ENCODE measurements around the gene CMIP. TPM values are rescaled to one million over a fixed set of nuclear protein-coding genes. Genes with fewer than 3 reads are reported as not detected.

CMIP gene
- total RNA-seq, 4 donors from 2014 or later, result 40.0 to 69.6 (median 47.0) TPM

- no peaks in the 10 kb centered on the region for H3K27me3 ChIP-seq
- in situ Hi-C loops (cut with MboI; ENCODE audit: low pct_ligation_motif_present in 1 of 4, low pct_unique_long_range_greater_than_20kb in 1 of 4, low sequenced_read_pairs in 3 of 4), result no loop called here
- TF ChIP-seq POLR2AphosphoS5 (IDR thresholded peaks at IDR 0.05) (no peak), CTCF (IDR thresholded peaks at IDR 0.05) (no peak), EP300 (IDR thresholded peaks at IDR 0.05; ENCODE audit: low read depth) (no peak), POLR2A (IDR thresholded peaks at IDR 0.05) (no peak)
- H3K9me3 ChIP-seq, result no peaks in the 10 kb centered on the region
- no peak overlapping the region for H3K4me3 ChIP-seq
- WGBS, 2 donors (ENCODE audit: low coverage in 1 of 2), result 91% methylated on average over 12 of the region's 14 CpGs; no CpG with 5 or more reads in 1 of the 2 donors
- no peak overlapping the region for H3K27ac ChIP-seq
- intact Hi-C loops (cut with DNase I; ENCODE audit: low total_unique reads), result no loop called here
- DNase-seq, result no peak
- peaks cover 0 to 17% (median 5%) of the 10 kb centered on the region in 4 donors for H3K36me3 ChIP-seq
- H3K4me1 ChIP-seq, result no peaks in the 10 kb centered on the region
These were observed 227.4 kb downstream of the CMIP start for GRCh38 chr16:81671738-81672597.

GRCh38 chr16:81673432-81673831 lies 228.8 kb downstream of the CMIP start:
- H3K27ac ChIP-seq, result no peak overlapping the region
- TF ChIP-seq CTCF (IDR thresholded peaks at IDR 0.05), result no peak
- no peak for TF ChIP-seq POLR2AphosphoS5 (IDR thresholded peaks at IDR 0.05)
- TF ChIP-seq EP300 (IDR thresholded peaks at IDR 0.05; ENCODE audit: low read depth), result no peak
- no peak for TF ChIP-seq POLR2A (IDR thresholded peaks at IDR 0.05)
- no peaks in the 10 kb centered on the region for H3K4me1 ChIP-seq
- H3K27me3 ChIP-seq, result no peaks in the 10 kb centered on the region
- intact Hi-C loops (cut with DNase I; ENCODE audit: low total_unique reads) (no loop called here), in situ Hi-C loops (cut with MboI; ENCODE audit: low pct_ligation_motif_present in 1 of 4, low pct_unique_long_range_greater_than_20kb in 1 of 4, low sequenced_read_pairs in 3 of 4) (no loop called here)
- H3K9me3 ChIP-seq, result no peaks in the 10 kb centered on the region
- peaks cover 0 to 17% (median 5%) of the 10 kb centered on the region in 4 donors for H3K36me3 ChIP-seq
- no peak overlapping the region for H3K4me3 ChIP-seq
- DNase-seq, result no peak
- 92 to 100% methylated on average over 5 to 7 of the region's 7 CpGs for WGBS, 2 donors (ENCODE audit: low coverage in 1 of 2)

- Histone ChIP-seq H3K36me3 (peaks cover 0 to 10% (median 4%) of the 10 kb centered on the region in 4 donors), H3K27ac (peak overlapping the region in 3 of 4 donors; percentile 44 to 60 (median 55)), H3K4me3 (no peak overlapping the region), H3K27me3 (no peaks in the 10 kb centered on the region), H3K9me3 (no peaks in the 10 kb centered on the region), H3K4me1 (peaks cover 0 to 10% (median 4%) of the 10 kb centered on the region in 4 donors)
- no peak for DNase-seq
- 76 to 100% methylated on average over 1 to 3 of the region's 3 CpGs for WGBS, 2 donors (ENCODE audit: low coverage in 1 of 2)
- intact Hi-C loops (cut with DNase I; ENCODE audit: low total_unique reads), result no loop called here
- TF ChIP-seq POLR2A (IDR thresholded peaks at IDR 0.05) (no peak), CTCF (IDR thresholded peaks at IDR 0.05) (no peak), EP300 (IDR thresholded peaks at IDR 0.05; ENCODE audit: low read depth) (no peak), POLR2AphosphoS5 (IDR thresholded peaks at IDR 0.05) (no peak)
- in situ Hi-C loops (cut with MboI; ENCODE audit: low pct_ligation_motif_present in 1 of 4, low pct_unique_long_range_greater_than_20kb in 1 of 4, low sequenced_read_pairs in 3 of 4), result no loop called here
These were observed 231.1 kb downstream of the CMIP start for GRCh38 chr16:81675662-81676061.

GRCh38 chr16:81676066-81676882 lies 231.7 kb downstream of the CMIP start:
- peaks cover 0 to 11% (median 4%) of the 10 kb centered on the region in 4 donors for H3K4me1 ChIP-seq
- intact Hi-C loops (cut with DNase I; ENCODE audit: low total_unique reads) (no loop called here), in situ Hi-C loops (cut with MboI; ENCODE audit: low pct_ligation_motif_present in 1 of 4, low pct_unique_long_range_greater_than_20kb in 1 of 4, low sequenced_read_pairs in 3 of 4) (no loop called here)
- DNase-seq, result no peak
- TF ChIP-seq POLR2AphosphoS5 (IDR thresholded peaks at IDR 0.05) (no peak), POLR2A (IDR thresholded peaks at IDR 0.05) (no peak), CTCF (IDR thresholded peaks at IDR 0.05) (no peak), EP300 (IDR thresholded peaks at IDR 0.05; ENCODE audit: low read depth) (no peak)
- H3K27ac ChIP-seq, result peak overlapping the region in 3 of 4 donors; percentile 44 to 60 (median 55)
- WGBS, 2 donors (ENCODE audit: low coverage in 1 of 2), result 76 to 85% methylated on average over 4 to 19 of the region's 19 CpGs
- peaks cover 0 to 10% (median 3%) of the 10 kb centered on the region in 4 donors for H3K36me3 ChIP-seq
- H3K9me3 ChIP-seq, result no peaks in the 10 kb centered on the region
- H3K4me3 ChIP-seq, result no peak overlapping the region
- no peaks in the 10 kb centered on the region for H3K27me3 ChIP-seq

Data from transverse colon (tissue), 4 donors.